ENCODE measurements around the gene TRIM59. TPM values are rescaled to one million over a fixed set of nuclear protein-coding genes. Genes with fewer than 3 reads are reported as not detected.

Gene TRIM59
- total RNA-seq (ENCODE audit: low replicate concordance) = 13.8 and 28.1 TPM in 2 replicates
- long read RNA-seq, partial matches to known transcripts = 0 of 7 reads
- long read RNA-seq, other reads (novel, unspliced or antisense) = 2 of 7 reads

GRCh38 chr3:160449636-160450598, at the start of gene TRIM59:
Gene TRIM59 (minus strand): TSS chr3:160449786. CDS start chr3:160439183, 10,603 bp downstream.
- Mint-ChIP-seq H3K27ac (peak within 1 kb of the TSS; percentile 97), H3K36me3 (peaks cover 9% of the 10 kb centered on the region), H3K4me1 (ENCODE audit: unreplicated experiment) (peaks cover 8% of the 10 kb centered on the region), H3K9me3 (peaks cover 4% of the 10 kb centered on the region), H3K4me3 (peak within 1 kb of the TSS; percentile 96), H3K27me3 (no peaks in the 10 kb centered on the region)
- TF ChIP-seq CTCF (conservative IDR thresholded peaks at IDR 0.05) = peak; percentile 18
- peak; percentile 97 for DNase-seq (ENCODE audit: extremely low spot score, unreplicated experiment)

- no peaks in the 10 kb centered on the region for H3K4me1 Mint-ChIP-seq (ENCODE audit: unreplicated experiment)
- no peak for TF ChIP-seq CTCF (conservative IDR thresholded peaks at IDR 0.05)
- DNase-seq (ENCODE audit: extremely low spot score, unreplicated experiment) = no peak
Observed at GRCh38 chr3:160498202-160498601, 48.6 kb upstream of the TRIM59 start.

GRCh38 chr3:160490166-160490565, 40.6 kb upstream of the TRIM59 start:
- no peak overlapping the region for H3K27ac Mint-ChIP-seq
- no peaks in the 10 kb centered on the region for H3K4me1 Mint-ChIP-seq (ENCODE audit: unreplicated experiment)
- no peak for TF ChIP-seq CTCF (conservative IDR thresholded peaks at IDR 0.05)
- no peak overlapping the region for H3K4me3 Mint-ChIP-seq
- no peaks in the 10 kb centered on the region for H3K9me3 Mint-ChIP-seq
- no peaks in the 10 kb centered on the region for H3K36me3 Mint-ChIP-seq
- no peak for DNase-seq (ENCODE audit: extremely low spot score, unreplicated experiment)
- no peaks in the 10 kb centered on the region for H3K27me3 Mint-ChIP-seq

More at GRCh38 chr3:160498202-160498601, 48.6 kb upstream of the TRIM59 start:
- H3K9me3 Mint-ChIP-seq = no peaks in the 10 kb centered on the region
- no peaks in the 10 kb centered on the region for H3K27me3 Mint-ChIP-seq
- H3K36me3 Mint-ChIP-seq = peaks cover 12% of the 10 kb centered on the region
- H3K27ac Mint-ChIP-seq = no peak overlapping the region
- H3K4me3 Mint-ChIP-seq = no peak overlapping the region

GRCh38 chr3:160486459-160486869, 36.9 kb upstream of the TRIM59 start:
- DNase-seq (ENCODE audit: extremely low spot score, unreplicated experiment) = no peak
- H3K27ac Mint-ChIP-seq = no peak overlapping the region
- no peaks in the 10 kb centered on the region for H3K36me3 Mint-ChIP-seq
- peaks cover 4% of the 10 kb centered on the region for H3K4me1 Mint-ChIP-seq (ENCODE audit: unreplicated experiment)
- TF ChIP-seq CTCF (conservative IDR thresholded peaks at IDR 0.05) = peak; percentile 89
- H3K4me3 Mint-ChIP-seq = no peak overlapping the region
- no peaks in the 10 kb centered on the region for H3K9me3 Mint-ChIP-seq
- H3K27me3 Mint-ChIP-seq = no peaks in the 10 kb centered on the region

GRCh38 chr3:160482796-160483195, 33.2 kb upstream of the TRIM59 start:
- no peak overlapping the region for H3K4me3 Mint-ChIP-seq
- TF ChIP-seq CTCF (conservative IDR thresholded peaks at IDR 0.05) = no peak
- no peak overlapping the region for H3K27ac Mint-ChIP-seq
- no peak for DNase-seq (ENCODE audit: extremely low spot score, unreplicated experiment)
- H3K36me3 Mint-ChIP-seq = no peaks in the 10 kb centered on the region
- H3K27me3 Mint-ChIP-seq = peaks cover 4% of the 10 kb centered on the region
- peaks cover 9% of the 10 kb centered on the region for H3K4me1 Mint-ChIP-seq (ENCODE audit: unreplicated experiment)
- H3K9me3 Mint-ChIP-seq = no peaks in the 10 kb centered on the region
